GM12873 (cell line): ENCODE results near the gene ZNF496.

Experiments used
- TF ChIP-seq, protein P1 (sequence below): IDR thresholded peaks from 2 replicates; pipeline ENCODE4 v1.5.1; 2012; ENCODE audit warnings: low read depth, mild to moderate bottlenecking, moderate library complexity, low read length, control low read depth; ENCODE audit not compliant: insufficient read depth; ENCODE audit errors: missing control alignments

Gene ZNF496

DNA sequence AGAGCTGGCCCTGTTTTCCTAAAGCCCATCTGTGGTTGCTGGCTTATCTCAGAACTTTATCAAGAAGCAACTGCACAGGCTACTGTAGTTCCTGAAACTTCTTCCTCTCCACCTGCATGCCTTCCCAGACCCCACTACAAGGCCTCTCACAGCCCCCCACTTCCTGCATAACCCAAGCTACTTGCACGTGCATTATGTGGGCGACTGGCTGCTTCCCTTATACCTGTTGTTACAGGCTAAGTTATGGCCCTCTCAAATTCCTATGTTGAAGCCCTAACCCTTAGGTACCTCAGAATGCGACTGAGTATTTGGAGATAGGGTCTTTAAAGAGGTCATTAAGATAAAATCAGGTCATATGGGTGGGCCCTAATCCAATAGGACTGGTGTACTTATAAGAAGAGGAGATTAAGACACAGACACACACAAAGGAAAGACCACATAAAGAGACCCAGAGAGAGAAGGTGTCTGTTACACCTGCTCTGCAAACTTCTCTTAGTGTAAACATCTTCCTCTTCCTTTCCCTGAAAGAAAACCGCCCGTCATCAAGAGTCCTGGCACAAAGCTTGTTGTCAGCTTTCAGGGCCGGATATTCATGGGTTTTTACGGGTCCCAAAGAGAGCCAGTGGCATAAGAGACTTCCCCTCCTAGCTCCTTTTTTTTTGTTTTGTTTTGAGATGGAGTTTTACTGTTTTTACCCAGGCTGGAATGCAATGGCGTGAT lies 5.1 kb downstream of the ZNF496 start:
- TF ChIP-seq, protein P1, sequence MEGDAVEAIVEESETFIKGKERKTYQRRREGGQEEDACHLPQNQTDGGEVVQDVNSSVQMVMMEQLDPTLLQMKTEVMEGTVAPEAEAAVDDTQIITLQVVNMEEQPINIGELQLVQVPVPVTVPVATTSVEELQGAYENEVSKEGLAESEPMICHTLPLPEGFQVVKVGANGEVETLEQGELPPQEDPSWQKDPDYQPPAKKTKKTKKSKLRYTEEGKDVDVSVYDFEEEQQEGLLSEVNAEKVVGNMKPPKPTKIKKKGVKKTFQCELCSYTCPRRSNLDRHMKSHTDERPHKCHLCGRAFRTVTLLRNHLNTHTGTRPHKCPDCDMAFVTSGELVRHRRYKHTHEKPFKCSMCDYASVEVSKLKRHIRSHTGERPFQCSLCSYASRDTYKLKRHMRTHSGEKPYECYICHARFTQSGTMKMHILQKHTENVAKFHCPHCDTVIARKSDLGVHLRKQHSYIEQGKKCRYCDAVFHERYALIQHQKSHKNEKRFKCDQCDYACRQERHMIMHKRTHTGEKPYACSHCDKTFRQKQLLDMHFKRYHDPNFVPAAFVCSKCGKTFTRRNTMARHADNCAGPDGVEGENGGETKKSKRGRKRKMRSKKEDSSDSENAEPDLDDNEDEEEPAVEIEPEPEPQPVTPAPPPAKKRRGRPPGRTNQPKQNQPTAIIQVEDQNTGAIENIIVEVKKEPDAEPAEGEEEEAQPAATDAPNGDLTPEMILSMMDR: no peak

DNA sequence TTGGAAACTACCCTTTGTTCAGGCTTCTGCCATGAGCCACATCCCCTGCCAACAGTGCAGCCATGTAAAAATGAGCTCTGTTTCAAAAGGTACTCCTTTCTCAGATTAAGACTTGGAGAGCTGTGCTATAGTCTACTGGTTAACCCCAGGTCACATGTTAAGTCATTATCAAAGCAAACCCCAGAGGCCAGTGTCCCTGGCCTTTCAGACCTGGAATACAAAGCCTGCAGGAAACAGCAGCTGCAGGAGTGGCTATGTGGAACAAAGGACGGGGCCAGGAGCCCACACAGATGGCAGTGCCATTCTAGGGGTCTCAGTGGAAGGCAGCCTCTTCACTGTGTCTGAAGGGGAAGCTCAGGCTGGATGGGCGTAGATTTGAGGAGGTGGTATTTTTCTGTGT lies 6.7 kb downstream of the ZNF496 start:
- TF ChIP-seq, protein P1: no peak

DNA sequence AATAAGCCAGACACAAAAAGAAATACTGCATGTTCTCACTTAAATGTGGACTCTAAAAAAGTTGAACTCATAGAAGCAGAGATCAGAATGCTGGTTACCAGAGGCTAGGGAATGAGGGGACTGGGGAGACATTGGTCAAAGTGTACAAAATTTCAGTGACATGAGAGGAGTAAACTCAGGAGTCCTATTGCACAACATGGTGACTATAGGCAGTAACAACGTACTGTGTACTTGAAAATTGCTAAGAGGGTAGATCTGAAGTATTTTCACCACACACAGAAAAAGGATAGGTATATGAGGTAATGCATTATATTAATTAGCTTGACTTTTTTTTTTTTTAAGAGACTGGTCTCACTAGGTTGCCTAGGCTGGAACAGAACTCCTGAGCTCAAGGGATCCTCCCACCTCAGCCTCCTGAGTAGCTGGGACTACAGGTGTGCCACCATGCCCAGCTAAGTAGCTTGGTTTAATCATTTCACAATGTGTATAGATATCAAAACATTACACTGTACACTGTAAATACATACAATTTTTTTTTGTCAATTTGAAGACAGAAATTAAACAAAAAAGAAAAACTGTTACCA lies 7.4 kb downstream of the ZNF496 start:
- TF ChIP-seq, protein P1: no peak

DNA sequence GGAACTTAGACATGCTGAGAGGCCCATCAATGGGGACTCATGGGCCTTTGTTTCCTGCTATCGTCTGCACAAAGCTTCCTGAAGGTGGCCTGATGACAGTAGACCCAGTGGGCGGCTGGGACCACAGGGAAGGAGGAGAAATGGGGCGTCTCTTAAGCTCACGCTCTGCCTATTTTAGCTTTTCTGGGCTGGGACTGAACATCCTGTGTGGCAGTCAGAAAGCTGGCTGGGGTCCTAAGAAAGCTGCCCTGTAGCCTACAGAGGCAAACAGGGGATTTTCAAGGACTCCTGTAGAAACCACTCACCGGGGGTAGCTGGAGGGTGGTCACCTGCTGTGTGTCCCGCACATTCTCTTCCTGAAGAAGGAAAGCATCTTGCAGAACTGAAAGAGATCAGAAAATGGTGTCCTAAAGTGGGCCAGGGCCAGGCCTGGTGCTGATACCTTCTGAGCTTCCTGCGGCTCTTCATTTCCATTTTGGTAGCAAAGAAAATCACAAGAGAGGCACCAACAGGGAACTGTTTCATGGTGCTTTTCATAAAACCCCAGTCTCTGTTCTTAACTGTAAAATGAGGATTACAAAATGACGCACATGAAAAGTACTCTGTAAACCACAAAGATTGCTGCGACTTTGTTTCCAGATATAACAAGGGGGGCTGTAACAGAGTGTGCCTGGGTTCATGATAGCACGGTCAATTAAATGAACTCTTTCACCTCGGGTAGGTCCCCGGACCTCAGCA lies 8.6 kb downstream of the ZNF496 start:
- TF ChIP-seq, protein P1: no peak

DNA sequence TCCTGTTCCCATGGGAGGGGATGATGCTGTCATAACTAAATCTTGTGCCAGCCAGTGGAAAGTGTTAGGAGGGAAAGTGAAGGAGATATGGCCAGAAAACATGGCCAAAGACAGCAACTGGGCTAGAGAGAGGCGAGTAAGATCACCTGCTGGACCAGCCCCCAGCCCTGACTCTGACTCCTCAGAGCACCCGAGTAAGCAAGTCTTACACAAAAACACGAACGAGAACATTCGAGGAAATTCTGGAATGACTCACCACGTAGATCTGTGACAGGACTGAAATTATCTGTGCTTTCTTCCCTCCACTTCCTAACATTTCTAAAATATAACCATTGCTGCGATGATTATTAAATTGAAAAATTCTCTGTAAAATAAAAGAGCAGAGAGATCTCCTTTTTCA lies 9.2 kb downstream of the ZNF496 start:
- TF ChIP-seq, protein P1: no peak

DNA sequence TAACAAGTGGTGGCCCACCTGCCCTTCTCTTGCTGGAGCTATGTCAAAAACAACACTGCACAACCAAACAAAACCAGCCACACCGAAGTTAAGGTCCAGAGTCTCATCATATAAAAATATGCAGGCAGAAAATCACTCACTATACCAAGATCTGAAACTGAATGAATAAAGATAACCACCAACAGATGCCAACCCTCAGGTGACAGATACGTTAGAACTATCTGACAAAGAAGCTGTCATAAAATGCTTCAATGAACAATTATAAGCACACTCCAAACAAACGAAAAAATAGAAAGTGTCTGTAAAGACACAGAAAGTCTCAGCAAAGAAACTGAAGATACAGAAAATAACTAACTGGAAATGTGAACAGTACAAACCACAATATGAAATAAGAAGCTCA lies 14.0 kb downstream of the ZNF496 start:
- TF ChIP-seq, protein P1: no peak

DNA sequence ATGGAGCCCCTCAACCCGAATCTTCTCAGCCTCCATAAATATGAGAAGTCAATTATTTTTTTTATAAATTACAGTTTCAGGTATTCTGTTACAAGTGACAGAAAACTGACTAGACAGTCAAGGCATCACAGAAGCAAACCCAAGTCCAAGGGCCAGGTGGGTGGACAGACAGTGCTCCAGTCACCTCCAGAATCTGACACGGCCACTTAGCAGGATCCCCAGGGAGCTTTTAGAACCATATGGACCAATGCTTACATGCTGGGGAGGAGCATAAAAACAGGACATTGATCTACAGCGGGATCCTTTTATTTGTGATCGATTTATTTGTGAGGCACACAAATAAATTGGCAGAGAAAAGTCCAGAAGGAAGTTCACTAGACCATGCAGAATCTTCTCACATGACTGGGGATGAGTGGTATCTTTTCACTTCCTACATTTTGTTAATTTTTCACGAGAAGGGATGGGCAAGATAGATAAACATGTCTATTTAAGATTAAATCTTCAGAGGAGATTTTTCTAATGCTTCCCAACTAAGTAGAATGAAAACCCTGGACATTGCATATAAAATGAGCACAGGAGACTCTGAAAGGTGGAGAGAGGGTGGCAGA lies 15.0 kb downstream of the ZNF496 start:
- TF ChIP-seq, protein P1: no peak
